Inferior parietal cortex (tissue), 1 donor: ENCODE results near the gene TFCP2.

ENCODE experiments used
- DNase-seq: peaks from one replicate; pipeline ENCODE4 v3.0.0-alpha.2; 2016; ENCODE audit errors: extremely low spot score

TFCP2 gene

GRCh38 chr12:51156245-51156765 lies 16.6 kb downstream of the TFCP2 start:
- no peak for DNase-seq

DNA sequence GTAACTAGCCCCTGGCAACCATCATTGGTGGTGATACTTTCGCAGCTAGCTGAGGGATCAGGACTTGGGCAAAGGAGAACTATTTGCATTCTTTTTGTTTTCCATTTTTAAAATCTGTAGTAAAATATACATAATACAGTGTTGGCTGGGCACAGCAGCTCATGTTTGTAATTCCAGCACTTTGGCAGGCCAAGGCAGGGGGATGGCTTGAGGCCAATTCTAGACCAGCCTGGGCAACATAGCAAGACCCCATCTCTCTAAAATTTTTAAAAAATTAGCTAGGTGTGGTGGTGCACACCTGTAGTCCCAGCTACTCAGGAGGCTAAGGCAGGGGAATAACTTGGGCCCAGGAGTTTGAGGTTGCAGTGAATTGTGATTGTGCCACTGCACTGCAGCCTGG lies 20.0 kb downstream of the TFCP2 start:
- no peak for DNase-seq

GRCh38 chr12:51150777-51151176 lies 22.2 kb downstream of the TFCP2 start:
- DNase-seq: no peak

DNA sequence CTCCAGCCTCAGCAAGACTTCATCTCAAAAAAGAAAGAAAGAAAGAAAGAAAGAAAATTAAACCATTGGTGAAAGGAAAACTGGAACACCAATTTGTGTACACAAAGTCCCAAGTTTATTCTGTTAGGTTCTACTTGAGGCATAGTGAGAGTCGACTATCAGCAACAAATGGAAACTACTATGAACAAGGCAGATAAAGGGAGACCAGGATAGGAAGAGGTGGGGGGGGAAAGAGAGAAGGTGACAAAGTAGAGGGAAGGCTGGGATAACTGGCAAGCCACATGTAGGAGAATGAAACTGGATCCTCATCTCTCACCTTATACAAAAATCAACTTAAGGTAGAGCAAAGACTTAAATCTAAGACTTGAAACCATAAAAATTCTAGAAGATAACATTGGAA lies 25.6 kb downstream of the TFCP2 start:
- DNase-seq: no peak

- no peak for DNase-seq
These were observed 33.6 kb downstream of the TFCP2 start for GRCh38 chr12:51139292-51139844.

- DNase-seq: no peak
These were observed 40.2 kb downstream of the TFCP2 start for GRCh38 chr12:51132693-51133092.

- no peak for DNase-seq
These were observed 41.0 kb downstream of the TFCP2 start for GRCh38 chr12:51131745-51132521.

DNA sequence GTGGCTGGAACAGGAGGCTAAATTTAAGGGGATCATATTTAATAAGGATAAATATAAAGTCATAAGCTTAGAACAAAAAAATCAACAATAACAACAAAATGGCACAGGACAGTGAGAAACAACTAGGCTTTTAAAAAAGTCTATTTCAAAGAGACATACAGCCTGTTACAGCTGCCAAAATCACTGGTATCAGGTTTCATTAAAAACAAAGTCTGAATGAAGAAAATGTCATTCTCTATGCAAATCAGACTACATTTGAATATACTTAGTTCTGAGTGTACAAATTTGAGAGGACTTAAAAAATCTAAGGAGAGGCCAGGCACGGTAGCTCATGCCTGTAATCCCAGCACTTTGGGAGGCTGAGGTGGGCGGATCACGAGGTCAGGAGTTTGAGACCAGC lies 44.0 kb downstream of the TFCP2 start:
- no peak for DNase-seq

- DNase-seq: no peak
These were observed 45.7 kb downstream of the TFCP2 start for GRCh38 chr12:51127050-51127729.

DNA sequence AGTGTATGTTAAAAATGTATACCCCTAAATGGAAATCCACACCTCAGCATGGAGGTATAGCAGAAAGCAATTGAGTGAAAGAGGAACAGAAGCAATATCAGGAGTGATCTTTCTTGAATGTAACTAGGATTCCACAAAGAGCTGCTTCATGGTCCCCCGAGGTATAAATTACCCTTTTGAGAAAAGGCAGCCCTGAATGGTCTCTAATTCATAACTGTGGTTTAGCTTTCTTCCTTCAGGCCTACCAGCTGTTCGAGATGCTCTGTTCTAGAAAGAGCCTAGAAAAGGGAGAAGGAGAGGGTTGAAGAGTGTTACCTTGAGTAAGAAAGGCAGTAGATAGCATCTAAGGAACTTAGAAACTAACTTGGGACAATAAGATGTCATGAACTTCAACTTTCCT lies 46.6 kb downstream of the TFCP2 start:
- no peak for DNase-seq

- no peak for DNase-seq
These were observed 48.4 kb downstream of the TFCP2 start for GRCh38 chr12:51124504-51124903.

DNA sequence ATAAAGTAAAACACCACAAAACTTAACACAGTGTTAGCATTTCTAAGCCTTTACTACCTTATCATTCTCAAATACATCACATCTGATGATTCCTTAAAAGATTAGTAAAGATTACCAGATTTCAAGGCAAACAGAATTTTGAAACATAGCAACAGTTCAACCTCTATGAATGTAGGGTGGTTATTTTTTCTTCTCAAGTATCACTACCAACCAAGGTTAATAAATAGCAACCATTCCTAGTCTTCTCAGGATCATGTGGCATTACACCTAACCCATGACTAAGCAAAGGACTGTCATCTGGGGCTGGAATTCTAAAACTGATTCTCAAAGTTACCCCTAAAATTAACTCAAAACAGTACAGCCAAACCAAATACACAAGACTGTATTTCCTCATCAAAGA lies 50.1 kb downstream of the TFCP2 start:
- no peak for DNase-seq

GRCh38 chr12:51118706-51119105 lies 54.2 kb downstream of the TFCP2 start:
- no peak for DNase-seq

DNA sequence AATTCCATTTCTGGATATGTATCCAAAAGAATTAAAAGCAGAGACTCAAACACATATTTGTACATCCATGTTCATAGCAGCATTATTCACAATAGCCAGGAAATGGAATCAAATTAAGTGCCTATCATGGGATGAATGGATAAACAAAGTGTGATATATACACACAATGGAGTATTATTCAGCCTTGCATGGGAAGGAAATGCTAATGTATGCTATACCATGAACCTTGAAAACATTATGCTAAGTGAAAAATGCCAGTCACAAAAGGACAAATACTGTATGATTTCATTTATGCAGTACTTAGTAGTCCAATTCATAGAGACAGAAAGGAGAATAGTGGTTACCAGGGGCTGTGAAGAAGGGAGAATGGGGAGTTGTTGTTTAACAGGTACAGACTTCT lies 57.4 kb downstream of the TFCP2 start:
- no peak for DNase-seq

DNA sequence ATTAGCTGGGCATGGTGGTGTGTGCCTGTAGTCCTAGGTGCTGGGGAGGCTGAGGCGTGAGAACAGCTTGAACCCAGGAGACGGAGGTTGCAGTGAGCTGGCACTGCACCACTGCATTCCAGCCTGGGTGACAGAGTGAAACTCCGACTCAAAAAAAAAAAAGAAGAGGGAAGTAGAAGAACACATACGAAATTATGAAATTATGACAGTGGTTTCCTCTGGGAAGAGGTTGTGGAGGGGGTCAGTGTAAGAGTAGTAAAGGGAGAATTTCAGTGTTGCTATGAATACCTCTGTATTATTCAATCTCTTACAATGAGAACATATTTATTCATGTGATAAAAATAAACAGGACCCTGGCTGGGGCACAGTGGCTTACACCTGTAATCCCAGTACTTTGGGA lies 64.8 kb downstream of the TFCP2 start:
- no peak for DNase-seq

DNA sequence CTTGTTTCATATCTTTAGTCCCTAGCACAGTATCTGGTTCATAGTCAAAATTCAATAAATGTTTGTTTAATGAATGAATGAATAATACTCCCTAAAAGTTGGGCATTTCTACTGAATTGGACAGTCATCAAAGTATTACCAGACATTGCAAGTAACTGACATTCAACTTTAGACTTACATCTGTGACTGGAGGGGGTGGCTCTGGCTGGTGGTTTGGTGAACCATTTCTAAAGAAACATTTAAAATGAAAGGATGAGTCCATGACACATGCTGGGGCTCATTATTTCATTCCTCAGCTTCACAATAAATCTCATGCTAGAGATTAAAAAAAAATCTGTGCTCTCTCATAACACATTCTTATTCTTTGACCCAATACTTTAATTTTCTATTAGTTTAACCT lies 69.0 kb downstream of the TFCP2 start:
- DNase-seq: no peak

GRCh38 chr12:51098611-51099010 lies 74.3 kb downstream of the TFCP2 start:
- DNase-seq: no peak

DNA sequence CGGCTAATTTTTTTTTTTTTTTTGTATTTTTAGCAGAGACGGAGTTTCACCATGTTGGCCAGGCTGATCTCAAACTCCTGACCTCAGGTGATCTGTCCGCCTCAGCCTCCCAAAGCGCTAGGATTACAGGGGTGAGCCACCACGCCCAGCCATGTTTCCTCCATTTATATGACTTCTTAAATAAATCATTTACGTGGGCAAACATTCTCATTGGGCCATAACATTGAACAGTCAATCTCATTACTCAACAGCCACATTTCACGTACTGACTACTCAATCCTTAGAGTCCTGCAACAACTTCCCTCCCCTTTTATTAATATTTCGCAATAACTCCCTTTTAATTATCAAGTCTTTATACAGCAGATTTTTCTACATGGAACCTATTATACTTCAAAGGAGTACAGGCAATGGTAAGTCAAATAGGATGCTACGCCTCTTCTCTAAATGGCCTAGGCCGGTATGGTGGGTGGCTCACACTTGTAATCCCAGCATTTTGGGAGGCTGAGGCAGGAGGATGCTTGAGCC lies 82.2 kb downstream of the TFCP2 start:
- DNase-seq: no peak

DNA sequence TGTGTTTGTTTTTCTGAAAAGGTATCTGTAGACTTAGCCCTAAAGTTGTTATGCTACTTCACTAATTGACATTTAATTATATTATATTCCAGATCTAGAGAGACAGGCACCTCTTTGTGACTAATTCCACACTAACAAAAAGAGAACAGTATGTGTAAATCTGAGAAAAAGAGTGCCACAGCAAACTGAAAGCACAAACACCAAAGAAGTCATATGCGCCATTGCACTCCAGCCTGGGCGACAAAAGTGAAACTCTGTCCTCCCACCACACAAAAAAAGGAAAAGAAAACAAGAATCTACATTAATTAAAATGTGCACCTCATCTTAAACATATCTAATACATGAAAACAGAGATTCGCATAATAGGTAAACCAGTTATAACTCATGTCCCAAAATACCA lies 85.1 kb downstream of the TFCP2 start:
- DNase-seq: no peak

- DNase-seq: no peak
These were observed 86.0 kb downstream of the TFCP2 start for GRCh38 chr12:51086933-51087332.

- DNase-seq: no peak
These were observed 87.2 kb downstream of the TFCP2 start for GRCh38 chr12:51085757-51086156.

DNA sequence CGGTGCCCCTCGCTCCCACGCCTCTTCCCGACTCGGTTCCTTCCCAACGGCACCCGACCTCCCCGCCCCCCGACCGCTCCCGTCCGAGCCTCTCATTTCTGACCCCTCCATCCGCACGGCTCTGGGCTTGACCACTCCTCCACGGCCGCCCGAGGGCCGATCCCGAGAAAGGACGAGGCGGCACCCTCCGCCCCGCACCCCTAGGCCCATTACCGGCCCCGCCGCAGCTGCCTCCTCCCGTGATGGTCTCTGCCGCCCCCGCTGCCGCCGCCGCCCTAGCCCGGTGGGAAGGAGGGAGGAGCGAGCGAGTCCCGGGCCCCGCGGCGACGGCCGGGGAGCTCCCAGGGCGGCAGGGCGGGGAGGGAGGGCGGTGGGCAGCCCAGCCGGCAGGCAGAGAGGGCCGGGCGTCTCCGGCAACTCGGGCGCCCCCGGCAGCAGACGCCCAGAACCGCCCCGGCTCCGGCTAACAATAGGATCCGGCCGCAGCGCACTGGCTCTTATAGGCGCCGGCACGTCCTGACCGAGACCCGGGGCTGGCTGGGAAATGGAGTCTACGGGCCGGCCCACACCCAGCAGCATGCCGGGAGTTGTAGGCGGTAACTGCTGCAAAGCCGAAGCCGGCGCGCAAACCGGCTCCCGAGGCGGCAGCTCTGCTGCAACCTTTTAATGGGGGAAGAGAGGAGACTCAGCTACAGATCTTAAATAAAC lies 89.7 kb downstream of the TFCP2 start, which contains the start of gene CSRNP2:
Gene CSRNP2, minus strand, starts transcription at position 471 of the 708 bp plus-strand sequence. CDS start 7,035 bp downstream, outside the sequence.
- DNase-seq: peak; percentile 91
